Measurements from ENCODE around the gene CRB3.
"Not testable (repeated sequence)": the region's sequence is repeated elsewhere in the genome, so short reads cannot be mapped to it uniquely, and the experiment has no call there.

The CRB3 gene

GRCh38 chr19:6464070-6464873, at the start of gene CRB3:
CRB3 (plus strand) TSS chr19:6464271; CDS start chr19:6464702, 431 bp downstream.
- DNase-seq, result no peak

DNA sequence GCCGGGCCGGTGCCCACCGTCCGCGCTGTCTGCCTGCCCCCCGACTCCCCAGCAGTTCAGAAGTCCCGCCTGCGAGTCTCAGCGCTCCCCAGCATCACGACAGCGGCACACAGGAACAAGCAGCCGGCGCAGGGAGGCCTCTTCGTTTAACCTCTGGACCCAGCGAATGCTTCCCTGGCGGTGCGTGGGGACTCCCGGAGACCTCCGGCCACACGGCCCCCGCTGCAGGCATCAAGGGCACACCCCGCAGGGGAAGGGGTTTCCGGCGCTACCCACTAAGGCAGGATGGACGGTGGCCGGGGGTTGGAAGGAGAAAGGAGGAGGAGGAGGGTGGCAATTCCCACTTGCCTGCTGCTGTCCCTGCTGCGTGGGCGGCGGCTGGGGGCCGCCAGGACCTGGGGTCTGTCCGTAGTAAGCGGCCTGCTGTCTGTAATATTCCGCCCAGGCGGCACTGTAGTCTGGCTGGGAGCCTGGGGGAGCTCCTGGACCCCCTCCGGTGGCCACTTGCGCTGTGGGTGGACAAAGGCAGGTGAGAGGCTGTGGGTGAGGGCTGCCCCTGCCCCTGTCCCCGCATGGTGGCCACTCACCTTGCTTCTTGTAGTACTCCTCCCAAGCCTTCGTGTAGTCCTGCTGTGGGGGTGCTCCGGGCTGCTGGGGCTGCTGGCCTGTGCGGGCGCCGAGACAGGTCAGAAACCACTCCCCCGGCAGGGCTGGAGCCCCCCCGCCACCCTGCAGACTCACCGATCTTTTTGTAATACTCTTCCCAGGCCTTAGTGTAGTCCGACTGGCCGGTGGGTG, 49.1 kb upstream of the CRB3 start:
- no peak for DNase-seq

- no peak for DNase-seq
Measured at GRCh38 chr19:6415591-6416190, 48.4 kb upstream of the CRB3 start.

GRCh38 chr19:6416658-6417405, 47.2 kb upstream of the CRB3 start:
- no peak for DNase-seq

GRCh38 chr19:6417713-6418561, 46.1 kb upstream of the CRB3 start:
- no peak for DNase-seq

- no peak for DNase-seq
Measured at GRCh38 chr19:6418562-6418932, 45.5 kb upstream of the CRB3 start.

- no peak for DNase-seq
Measured at GRCh38 chr19:6421075-6422014, 42.7 kb upstream of the CRB3 start.

GRCh38 chr19:6423499-6424194, 40.4 kb upstream of the CRB3 start:
- no peak for DNase-seq

DNA sequence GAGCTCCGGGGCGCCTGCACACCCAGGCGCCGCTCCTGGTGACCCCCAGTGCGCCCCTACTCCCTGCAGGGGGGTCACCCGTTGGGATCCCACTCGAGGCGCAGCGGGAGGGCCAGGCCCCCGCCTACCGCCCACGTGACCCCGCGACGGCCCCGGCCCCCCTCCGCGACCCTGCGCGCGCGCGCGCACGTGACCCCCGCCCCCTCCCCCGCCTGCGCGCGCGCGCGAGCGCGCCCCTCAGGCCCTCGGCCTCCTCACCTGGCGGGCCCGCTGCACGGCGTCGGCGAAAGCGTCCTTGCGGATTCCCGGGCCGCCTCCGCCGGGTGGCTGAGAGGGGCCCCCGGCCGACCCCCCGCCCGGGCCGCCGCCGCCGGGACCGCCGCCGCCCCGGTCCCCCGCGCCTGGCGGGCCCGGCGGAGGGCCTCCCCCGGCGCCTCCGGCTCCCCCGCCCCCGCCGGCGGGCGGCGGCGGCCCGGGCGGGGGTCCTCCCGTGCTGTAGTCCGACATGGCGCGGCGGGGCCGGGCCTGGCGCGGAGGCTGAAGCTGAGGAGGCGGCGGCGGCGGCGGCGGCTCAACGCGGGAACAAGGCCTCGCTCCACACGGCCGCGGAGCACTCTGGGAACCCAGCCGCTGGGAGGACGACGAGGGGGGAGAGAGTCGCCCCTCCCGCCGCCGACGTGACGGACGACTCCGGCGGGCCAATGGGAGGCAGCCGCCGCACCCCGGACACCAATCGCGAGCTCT, 39.7 kb upstream of the CRB3 start, which contains the start of gene KHSRP:
Gene KHSRP, minus strand, starts transcription at position 617 of the 744 bp plus-strand sequence. Its CDS starts 110 bp downstream, at position 507.
- peak in 1 of 2 donors; percentile 97 for DNase-seq

DNA sequence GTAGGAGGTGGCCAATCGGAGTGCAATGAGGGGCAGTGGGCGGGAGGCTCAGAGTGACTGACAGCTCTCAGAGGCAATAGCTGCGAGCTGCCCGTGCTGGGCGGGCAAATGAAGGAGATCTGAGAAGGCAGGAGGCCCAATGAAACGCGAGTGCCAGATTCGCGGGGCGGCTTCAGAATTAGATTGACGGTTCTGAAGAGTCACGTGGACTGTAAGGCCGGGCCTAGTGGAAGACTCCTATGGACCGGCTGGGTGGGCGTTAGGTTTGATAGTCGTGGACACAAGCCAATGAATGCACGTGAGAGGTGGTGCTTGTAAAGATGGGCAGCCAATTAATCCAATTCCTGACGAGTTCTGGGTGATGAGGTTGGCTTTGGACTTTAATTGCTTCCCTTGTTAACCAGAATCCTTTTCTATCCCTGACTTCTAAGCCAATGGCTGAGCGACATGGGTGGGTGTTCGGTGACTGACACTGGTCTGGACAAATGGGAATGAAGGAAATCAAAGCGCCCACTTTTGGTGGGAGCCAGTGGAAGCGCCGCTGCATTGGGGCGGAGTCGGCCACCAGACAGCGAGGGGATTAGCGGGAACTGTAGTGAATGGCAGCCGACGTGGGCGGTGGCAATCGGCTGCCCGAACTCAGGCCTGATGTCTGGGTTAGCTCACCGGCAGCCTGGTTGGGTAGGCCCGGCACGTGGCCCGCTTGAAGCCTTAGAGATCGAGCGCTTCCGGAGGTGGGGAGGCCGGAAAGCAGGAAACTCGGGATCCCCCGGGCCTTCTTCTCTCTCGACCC, 38.9 kb upstream of the CRB3 start:
- DNase-seq, result peak; percentile 97 to 100

DNA sequence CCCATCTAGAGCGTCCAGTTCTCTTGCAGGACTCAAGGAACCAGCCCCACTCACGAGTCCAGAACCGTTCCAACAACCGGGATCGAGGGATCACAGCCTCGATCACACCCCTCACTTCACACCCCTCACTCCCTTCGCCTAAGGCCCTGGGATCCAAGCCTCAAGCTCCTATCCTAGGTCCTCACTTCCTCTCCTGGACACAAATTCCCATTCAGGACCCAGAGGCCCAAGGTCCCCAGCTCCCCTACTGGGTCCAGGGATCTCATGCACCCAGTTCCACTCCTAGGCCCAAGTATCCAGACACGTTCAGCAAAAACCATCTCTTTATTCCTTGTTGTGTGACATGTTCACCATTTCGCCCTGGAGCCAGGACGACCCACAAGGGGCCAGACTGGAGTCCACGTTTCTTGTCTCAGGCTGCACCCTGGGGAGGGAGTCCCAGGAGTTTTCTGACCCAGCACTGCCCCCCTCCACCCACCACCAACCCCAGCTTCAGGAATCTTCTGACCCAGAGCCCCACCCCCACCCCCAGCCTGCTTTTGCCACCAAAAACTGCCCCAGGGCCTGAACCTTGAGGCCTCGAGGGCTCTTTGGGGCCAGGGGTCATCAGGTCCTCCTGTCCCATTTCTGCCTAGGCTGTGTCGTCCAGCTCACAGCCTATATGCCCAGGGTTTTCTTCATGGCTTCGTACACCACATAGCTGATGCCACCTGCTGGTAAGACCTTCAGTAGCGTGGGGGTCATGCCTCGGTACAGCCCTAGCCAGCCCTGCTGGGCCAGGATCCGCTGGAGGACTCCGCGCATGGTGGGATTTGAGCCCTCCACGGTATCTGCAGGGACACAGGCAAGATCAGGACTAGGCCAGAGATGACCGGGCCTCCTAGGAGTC, 38.1 kb upstream of the CRB3 start:
- DNase-seq, result no peak

DNA sequence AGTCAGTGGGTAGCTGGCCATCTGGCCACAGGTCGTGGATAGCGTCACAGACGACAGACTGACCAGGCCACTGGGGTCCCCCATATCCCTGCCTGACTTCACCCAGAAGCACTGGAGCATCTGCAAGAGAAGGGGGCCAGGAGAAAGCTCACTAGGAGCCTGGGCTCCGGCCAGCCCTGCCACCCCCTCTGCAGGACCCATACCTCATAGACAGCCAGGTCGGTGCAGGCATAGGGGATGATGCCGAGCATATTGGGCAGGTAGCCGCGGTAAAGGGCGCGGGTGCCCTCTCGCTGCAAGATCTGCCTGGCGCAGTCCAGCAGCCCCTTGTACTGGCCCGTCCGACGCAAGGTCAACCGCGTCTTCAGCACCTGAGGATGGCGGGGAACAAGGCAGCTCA, 36.9 kb upstream of the CRB3 start:
- no peak for DNase-seq

DNA sequence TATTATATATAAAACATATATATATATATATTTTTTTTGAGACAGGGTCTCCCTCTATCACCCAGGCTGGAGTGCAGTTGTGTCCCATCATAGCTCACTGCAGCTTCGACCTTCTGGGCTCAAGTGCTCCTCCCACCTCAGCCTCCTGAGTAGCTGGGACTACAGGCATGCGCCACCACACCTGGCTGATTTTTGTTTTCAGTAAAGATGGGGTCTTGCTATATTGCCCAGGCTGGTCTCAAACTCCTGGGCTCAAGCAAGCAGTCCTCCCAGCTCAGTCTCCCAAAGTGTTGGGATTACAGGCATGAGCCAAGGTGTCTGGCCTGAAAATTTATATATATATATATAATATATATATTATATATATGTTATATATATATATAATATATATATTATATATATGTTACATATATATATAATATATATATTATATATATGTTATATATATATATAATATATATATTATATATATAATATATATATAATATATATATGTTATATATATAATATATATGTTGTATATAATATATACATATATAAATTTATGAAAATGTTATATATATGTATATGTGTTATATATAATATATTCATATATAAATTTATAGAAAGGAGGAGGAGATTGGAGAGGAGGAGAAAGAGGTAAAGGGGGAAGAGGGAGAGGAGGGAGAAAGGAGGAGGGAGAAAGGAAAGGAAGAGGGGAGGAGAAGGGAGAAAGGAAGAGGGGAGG, 35.2 kb upstream of the CRB3 start:
- not testable (repeated sequence) for DNase-seq

GRCh38 chr19:6429419-6430221, 34.5 kb upstream of the CRB3 start:
- no peak for DNase-seq

- no peak for DNase-seq
Measured at GRCh38 chr19:6431891-6432290, 32.2 kb upstream of the CRB3 start.

DNA sequence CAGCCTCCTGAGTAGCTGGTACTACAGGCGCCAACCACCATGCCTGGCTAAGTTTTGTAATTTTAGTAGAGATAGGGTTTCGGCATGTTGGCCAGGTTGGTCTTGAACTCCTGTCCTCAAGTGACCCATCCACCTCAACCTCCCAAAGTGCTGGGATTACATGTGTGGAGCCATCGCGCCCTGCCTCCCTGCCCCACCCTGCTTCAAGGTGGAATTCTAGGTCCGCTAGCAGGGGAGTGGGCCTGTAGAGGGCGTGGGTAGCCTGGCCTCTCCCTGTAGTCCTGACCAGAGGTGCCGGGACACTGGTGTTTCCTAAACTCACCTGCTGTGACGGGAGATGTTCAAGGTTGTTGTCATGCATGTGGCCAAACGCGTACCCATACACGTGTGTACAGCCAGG, 30.9 kb upstream of the CRB3 start:
- DNase-seq, result no peak
